WTC11 (cell line): ENCODE measurements around the gene CSRP3. TPM values are rescaled to one million over a fixed set of nuclear protein-coding genes. Genes with fewer than 3 reads are reported as not detected.

ENCODE experiments used
- ATAC-seq: fragments of 200-7000 bp; cut with Tn5 transposase; 2 replicates; pipeline ENCODE4 v1.10.0; 2021; ENCODE audit warnings: mild to moderate bottlenecking, moderate library complexity
- CTCF ChIA-PET: fragments of 300-600 bp; sonication (Branson Sonifier 250); formaldehyde crosslinking; loops from one replicate; lab custom pipeline; 2021; ENCODE audit warnings: antibody characterized with exemption; lab: Charles Lee
- POLR2A ChIA-PET: fragments of 350-600 bp; sonication (Branson Sonifier 250); formaldehyde crosslinking; loops from one replicate; lab custom pipeline; 2021; ENCODE audit warnings: antibody characterized with exemption; lab: Charles Lee
- DNase-seq: peaks from one replicate; pipeline ENCODE4 v3.0.0; 2021; ENCODE audit warnings: low spot score
- H3K27ac Mint-ChIP-seq: 2 replicates; pipeline ENCODE4 v1.8.0; 2021; ENCODE audit warnings: mixed read lengths
- H3K27me3 Mint-ChIP-seq: 2 replicates; pipeline ENCODE4 v1.8.0; 2021; ENCODE audit warnings: low read depth, mild to moderate bottlenecking, moderate library complexity, mixed read lengths
- H3K36me3 Mint-ChIP-seq: 2 replicates; pipeline ENCODE4 v1.8.0; 2021; ENCODE audit warnings: mixed read lengths
- H3K4me1 Mint-ChIP-seq: 2 replicates; pipeline ENCODE4 v1.8.0; 2022; ENCODE audit warnings: mixed read lengths
- H3K4me3 Mint-ChIP-seq: 2 replicates; pipeline ENCODE4 v1.8.0; 2021; ENCODE audit warnings: mild to moderate bottlenecking, moderate library complexity, mixed read lengths
- H3K9me3 Mint-ChIP-seq: 2 replicates; pipeline ENCODE4 v1.8.0; 2021; ENCODE audit warnings: mixed read lengths
- CREB1 ChIP-seq: sonication (generic); formaldehyde crosslinking; IDR thresholded peaks from 2 replicates; pipeline ENCODE4 v1.8.0; 2023; ENCODE audit warnings: mild to moderate bottlenecking, missing genetic modification reagents
- EMX1 ChIP-seq: fragments of 250-450 bp; sonication (Bioruptor Pico); IDR thresholded peaks from 2 replicates; pipeline ENCODE4 v1.8.0; 2021; ENCODE audit warnings: mild to moderate bottlenecking
- FOXP1 ChIP-seq: sonication (generic); formaldehyde crosslinking; IDR thresholded peaks from 2 replicates; pipeline ENCODE4 v1.8.0; 2022; ENCODE audit warnings: missing genetic modification reagents, mild to moderate bottlenecking, moderate library complexity, borderline replicate concordance
- GRHL2 ChIP-seq: fragments of 250-450 bp; sonication (Bioruptor Pico); IDR thresholded peaks from 2 replicates; pipeline ENCODE4 v1.8.0; 2022; ENCODE audit warnings: mild to moderate bottlenecking, moderate library complexity; ENCODE audit not compliant: insufficient replicate concordance, severe bottlenecking
- HMGXB4 ChIP-seq: sonication (generic); formaldehyde crosslinking; IDR thresholded peaks from 2 replicates; pipeline ENCODE4 v1.8.1; 2023; ENCODE audit warnings: mild to moderate bottlenecking, moderate library complexity, missing genetic modification reagents
- IRF1 ChIP-seq: sonication (generic); formaldehyde crosslinking; IDR thresholded peaks from 2 replicates; pipeline ENCODE4 v1.8.0; 2023; ENCODE audit warnings: missing genetic modification reagents
- IRF2 ChIP-seq: sonication (generic); formaldehyde crosslinking; IDR thresholded peaks from 2 replicates; pipeline ENCODE4 v1.8.0; 2022; ENCODE audit warnings: low read depth, missing genetic modification reagents, borderline replicate concordance
- JUN ChIP-seq: sonication (generic); formaldehyde crosslinking; IDR thresholded peaks from 2 replicates; pipeline ENCODE4 v1.8.0; 2023; ENCODE audit warnings: mild to moderate bottlenecking, missing genetic modification reagents
- KAT7 ChIP-seq: sonication (generic); formaldehyde crosslinking; IDR thresholded peaks from 2 replicates; pipeline ENCODE4 v1.8.1; 2023; ENCODE audit warnings: missing genetic modification reagents, mild to moderate bottlenecking, borderline replicate concordance
- RELA ChIP-seq: sonication (generic); formaldehyde crosslinking; IDR thresholded peaks from 2 replicates; pipeline ENCODE4 v1.8.1; 2022; ENCODE audit warnings: missing genetic modification reagents, mild to moderate bottlenecking, borderline replicate concordance
- RORB ChIP-seq: fragments of 250-450 bp; sonication (Bioruptor Pico); IDR thresholded peaks from 2 replicates; pipeline ENCODE4 v1.9.0; 2021; ENCODE audit warnings: mild to moderate bottlenecking
- SMAD3 ChIP-seq: sonication (generic); formaldehyde crosslinking; IDR thresholded peaks from 2 replicates; pipeline ENCODE4 v1.8.0; 2022; ENCODE audit warnings: missing genetic modification reagents, mild to moderate bottlenecking, borderline replicate concordance
- SOX15 ChIP-seq: fragments of 250-450 bp; sonication (Bioruptor Pico); IDR thresholded peaks from 2 replicates; pipeline ENCODE4 v1.9.0; 2021; ENCODE audit warnings: mild to moderate bottlenecking
- ZNF281 ChIP-seq: sonication (generic); formaldehyde crosslinking; IDR thresholded peaks from 2 replicates; pipeline ENCODE4 v1.8.0; 2023; ENCODE audit warnings: mild to moderate bottlenecking, missing genetic modification reagents
- ZNF396 ChIP-seq: fragments of 250-450 bp; sonication (Bioruptor Pico); IDR thresholded peaks from 2 replicates; pipeline ENCODE4 v1.8.0; 2021; ENCODE audit warnings: mild to moderate bottlenecking, moderate library complexity, borderline replicate concordance
- ZNF423 ChIP-seq: fragments of 250-450 bp; sonication (Bioruptor Pico); IDR thresholded peaks from 2 replicates; pipeline ENCODE4 v2.1.2; 2022; ENCODE audit warnings: mild to moderate bottlenecking, moderate library complexity
- ZNF532 ChIP-seq: fragments of 250-450 bp; sonication (Bioruptor Pico); IDR thresholded peaks from 2 replicates; pipeline ENCODE4 v1.9.0; 2021; ENCODE audit warnings: mild to moderate bottlenecking, borderline replicate concordance
- ZNF671 ChIP-seq: fragments of 250-450 bp; sonication (Bioruptor Pico); IDR thresholded peaks from 2 replicates; pipeline ENCODE4 v1.8.0; 2021; ENCODE audit warnings: mild to moderate bottlenecking
- total RNA-seq: library from RNA; stranded (reverse); gene quantifications from 3 replicates; pipeline ENCODE4 v1.2.3, GENCODE V29; 2021
- TF ChIP-seq, protein P1 (sequence below): sonication (generic); formaldehyde crosslinking; IDR thresholded peaks from 2 replicates; pipeline ENCODE4 v1.8.1; 2022; ENCODE audit warnings: mild to moderate bottlenecking, moderate library complexity, missing genetic modification reagents
- TF ChIP-seq, protein P2 (sequence below): sonication (generic); formaldehyde crosslinking; IDR thresholded peaks from 2 replicates; pipeline ENCODE4 v1.8.0; 2022; ENCODE audit warnings: mild to moderate bottlenecking, missing genetic modification reagents
- TF ChIP-seq, protein P3 (sequence below): sonication (generic); formaldehyde crosslinking; IDR thresholded peaks from 2 replicates; pipeline ENCODE4 v1.8.0; 2022; ENCODE audit warnings: mild to moderate bottlenecking, missing genetic modification reagents

The CSRP3 gene
- total RNA-seq, 1 experiment from 2014 or later = not detected

GRCh38 chr11:19181531-19182261, 20.1 kb downstream of the CSRP3 start:
- TF ChIP-seq FOXP1 (CRISPR knock-in tag) = no peak
- TF ChIP-seq, protein P1, sequence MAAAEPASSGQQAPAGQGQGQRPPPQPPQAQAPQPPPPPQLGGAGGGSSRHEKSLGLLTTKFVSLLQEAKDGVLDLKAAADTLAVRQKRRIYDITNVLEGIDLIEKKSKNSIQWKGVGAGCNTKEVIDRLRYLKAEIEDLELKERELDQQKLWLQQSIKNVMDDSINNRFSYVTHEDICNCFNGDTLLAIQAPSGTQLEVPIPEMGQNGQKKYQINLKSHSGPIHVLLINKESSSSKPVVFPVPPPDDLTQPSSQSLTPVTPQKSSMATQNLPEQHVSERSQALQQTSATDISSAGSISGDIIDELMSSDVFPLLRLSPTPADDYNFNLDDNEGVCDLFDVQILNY (CRISPR knock-in tag) = no peak
- no peak for TF ChIP-seq EMX1 (CRISPR knock-in tag)
- no peak for TF ChIP-seq HMGXB4 (CRISPR knock-in tag)
- no peak for TF ChIP-seq SOX15 (CRISPR knock-in tag)
- TF ChIP-seq CREB1 (CRISPR knock-in tag) = no peak
- no peak for TF ChIP-seq ZNF423 (CRISPR knock-in tag)
- TF ChIP-seq ZNF671 = no peak
- TF ChIP-seq SMAD3 = no peak
- TF ChIP-seq RORB (CRISPR knock-in tag) = no peak
- TF ChIP-seq, protein P2, sequence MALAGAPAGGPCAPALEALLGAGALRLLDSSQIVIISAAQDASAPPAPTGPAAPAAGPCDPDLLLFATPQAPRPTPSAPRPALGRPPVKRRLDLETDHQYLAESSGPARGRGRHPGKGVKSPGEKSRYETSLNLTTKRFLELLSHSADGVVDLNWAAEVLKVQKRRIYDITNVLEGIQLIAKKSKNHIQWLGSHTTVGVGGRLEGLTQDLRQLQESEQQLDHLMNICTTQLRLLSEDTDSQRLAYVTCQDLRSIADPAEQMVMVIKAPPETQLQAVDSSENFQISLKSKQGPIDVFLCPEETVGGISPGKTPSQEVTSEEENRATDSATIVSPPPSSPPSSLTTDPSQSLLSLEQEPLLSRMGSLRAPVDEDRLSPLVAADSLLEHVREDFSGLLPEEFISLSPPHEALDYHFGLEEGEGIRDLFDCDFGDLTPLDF (CRISPR knock-in tag) = no peak
- TF ChIP-seq, protein P3, sequence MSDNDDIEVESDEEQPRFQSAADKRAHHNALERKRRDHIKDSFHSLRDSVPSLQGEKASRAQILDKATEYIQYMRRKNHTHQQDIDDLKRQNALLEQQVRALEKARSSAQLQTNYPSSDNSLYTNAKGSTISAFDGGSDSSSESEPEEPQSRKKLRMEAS (CRISPR knock-in tag) = no peak
- TF ChIP-seq GRHL2 (CRISPR knock-in tag) = no peak
- Mint-ChIP-seq H3K9me3 (no peaks in the 10 kb centered on the region), H3K27me3 (no peaks in the 10 kb centered on the region), H3K36me3 (peaks cover 4% of the 10 kb centered on the region; the same call in 1 of the 2 replicates), H3K4me1 (no peaks in the 10 kb centered on the region), H3K4me3 (no peak overlapping the region), H3K27ac (no peak overlapping the region)
- POLR2A ChIA-PET = no interaction called here
- no peak for ATAC-seq
- DNase-seq = no peak
- CTCF ChIA-PET = no interaction called here

- POLR2A ChIA-PET = no interaction called here
- Mint-ChIP-seq H3K27ac (no peak overlapping the region), H3K27me3 (no peaks in the 10 kb centered on the region), H3K36me3 (peaks cover 34% of the 10 kb centered on the region), H3K4me3 (no peak overlapping the region), H3K9me3 (no peaks in the 10 kb centered on the region), H3K4me1 (no peaks in the 10 kb centered on the region)
- ATAC-seq (no peak), DNase-seq (no peak)
- CTCF ChIA-PET = no interaction called here
- TF ChIP-seq ZNF281 (CRISPR knock-in tag) = no peak
- no peak for TF ChIP-seq JUN (CRISPR knock-in tag)
- TF ChIP-seq ZNF396 = no peak
- no peak for TF ChIP-seq IRF2 (CRISPR knock-in tag)
- TF ChIP-seq RELA (CRISPR knock-in tag) = no peak
- no peak for TF ChIP-seq ZNF532 (CRISPR knock-in tag)
- TF ChIP-seq EMX1 (CRISPR knock-in tag) = no peak
- no peak for TF ChIP-seq IRF1 (CRISPR knock-in tag)
- TF ChIP-seq, protein P1 (CRISPR knock-in tag) = no peak
- no peak for TF ChIP-seq FOXP1 (CRISPR knock-in tag)
- TF ChIP-seq ZNF423 (CRISPR knock-in tag) = no peak
- TF ChIP-seq KAT7 (CRISPR knock-in tag) = no peak
Measured at GRCh38 chr11:19176629-19177186, 25.1 kb downstream of the CSRP3 start.
